ENCODE results near the gene CCT8.
"Not testable (repeated sequence)": the region's sequence is repeated elsewhere in the genome, so short reads cannot be mapped to it uniquely, and the experiment has no call there.

Gene CCT8

DNA sequence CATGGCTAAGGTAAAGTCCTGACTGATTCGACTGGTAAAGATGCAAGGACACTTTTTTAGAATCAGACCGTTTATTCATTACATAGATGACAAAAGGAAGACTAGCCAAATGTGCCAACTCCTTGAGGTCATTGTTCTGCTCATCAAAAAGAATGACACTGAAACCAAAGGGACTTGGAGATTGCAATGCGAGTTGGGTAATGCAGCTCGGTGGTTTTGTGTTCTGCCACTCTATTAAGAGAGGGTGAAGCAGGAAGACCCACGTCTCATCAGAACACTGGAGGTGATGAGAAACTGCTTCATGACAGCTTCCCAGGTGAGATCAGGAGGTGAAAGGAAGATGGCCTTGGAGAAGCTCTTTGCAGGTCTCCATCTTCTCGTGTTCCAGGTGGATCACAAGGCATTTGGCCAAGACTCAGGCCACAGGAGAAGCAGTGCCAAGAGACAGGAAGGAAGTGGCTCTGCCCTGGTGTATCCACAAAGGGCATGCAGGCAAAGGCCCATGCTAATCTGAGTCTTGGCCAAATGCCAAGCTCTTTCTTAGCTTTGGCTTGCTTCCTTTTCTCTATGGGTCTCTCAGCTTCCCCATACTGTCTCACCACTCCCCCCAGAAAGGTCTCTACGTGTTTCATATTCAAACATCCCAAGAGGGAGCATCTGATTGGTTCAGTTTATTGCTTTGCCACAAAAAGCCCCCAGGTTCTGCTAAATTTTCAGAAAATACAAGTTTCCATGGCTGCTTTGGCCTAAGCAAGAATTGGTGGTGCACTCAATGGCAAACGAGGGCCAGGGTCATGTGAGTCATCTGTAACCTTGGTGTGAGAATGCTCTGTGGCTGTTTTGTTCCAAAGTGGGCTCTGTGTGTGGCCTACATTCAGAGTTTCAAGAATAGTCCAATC lies 5.7 kb upstream of the CCT8 start:
- in situ Hi-C loops (cut with HindIII; ENCODE audit: low sequenced_read_pairs) = no loop called here

DNA sequence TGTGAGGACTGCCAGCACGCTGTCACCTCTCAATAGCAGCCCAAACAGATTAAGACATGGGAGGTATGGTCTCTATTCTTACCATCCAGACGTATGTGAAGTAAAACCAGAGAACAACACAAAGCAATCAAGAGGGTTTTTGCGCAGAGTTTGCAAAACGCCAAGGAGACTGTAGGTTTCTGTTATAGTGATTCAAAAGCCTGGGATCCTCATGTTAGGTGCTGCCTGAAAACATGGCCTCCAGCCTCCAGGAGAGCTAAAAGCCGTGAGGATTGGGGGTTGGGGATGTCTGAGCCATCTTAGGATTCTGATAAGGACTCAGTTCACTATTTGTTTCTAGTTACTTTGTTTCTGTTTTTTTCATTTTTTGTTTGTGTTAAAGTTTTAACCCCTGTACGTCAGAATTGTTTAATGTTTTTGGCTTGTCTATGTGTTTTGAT lies 4.2 kb upstream of the CCT8 start:
- in situ Hi-C loops (cut with HindIII; ENCODE audit: low sequenced_read_pairs) = no loop called here

DNA sequence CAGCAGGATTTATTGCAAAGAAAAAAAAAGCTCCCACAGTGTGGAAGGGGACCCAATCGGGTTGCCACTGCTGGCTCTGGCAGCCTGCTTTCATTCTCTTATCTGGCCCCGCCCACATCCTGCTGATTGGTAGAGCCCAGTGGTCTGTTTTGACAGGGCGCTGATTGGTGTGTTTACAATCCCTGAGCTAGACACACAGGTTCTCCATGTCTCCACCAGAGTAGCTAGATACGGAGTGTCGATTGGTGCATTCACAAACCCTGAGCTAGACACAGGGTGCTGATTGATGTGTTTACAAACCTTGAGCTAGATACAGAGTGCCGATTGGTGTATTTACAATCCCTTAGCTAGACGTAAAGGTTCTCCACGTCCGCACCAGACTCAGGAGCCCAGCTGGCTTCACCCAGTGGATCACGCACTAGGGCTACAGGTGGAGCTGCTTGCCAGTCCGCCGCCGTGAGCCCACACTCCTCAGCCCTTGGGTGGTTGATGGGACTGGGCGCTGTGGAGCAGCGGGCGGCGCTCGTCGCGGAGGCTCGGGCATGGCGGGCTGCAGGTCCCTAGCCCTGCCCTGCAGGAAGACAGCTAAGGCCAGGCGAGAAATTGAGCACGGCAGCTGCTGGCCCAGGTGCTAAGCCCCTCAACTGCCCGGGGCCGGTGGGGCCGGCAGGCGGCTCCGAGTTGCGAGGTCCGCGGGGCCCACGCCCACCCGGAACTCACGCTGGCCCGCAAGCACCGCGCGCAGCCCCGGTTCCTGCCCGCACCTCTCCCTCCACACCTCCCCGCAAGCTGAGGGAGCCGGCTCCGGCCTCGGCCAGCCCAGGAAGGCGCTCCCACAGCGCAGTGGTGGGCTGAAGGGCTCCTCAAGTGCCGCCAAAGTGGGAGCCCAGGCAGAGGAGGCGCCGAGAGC lies 3.5 kb upstream of the CCT8 start:
- in situ Hi-C loops (cut with HindIII; ENCODE audit: low sequenced_read_pairs) = not testable (repeated sequence)

DNA sequence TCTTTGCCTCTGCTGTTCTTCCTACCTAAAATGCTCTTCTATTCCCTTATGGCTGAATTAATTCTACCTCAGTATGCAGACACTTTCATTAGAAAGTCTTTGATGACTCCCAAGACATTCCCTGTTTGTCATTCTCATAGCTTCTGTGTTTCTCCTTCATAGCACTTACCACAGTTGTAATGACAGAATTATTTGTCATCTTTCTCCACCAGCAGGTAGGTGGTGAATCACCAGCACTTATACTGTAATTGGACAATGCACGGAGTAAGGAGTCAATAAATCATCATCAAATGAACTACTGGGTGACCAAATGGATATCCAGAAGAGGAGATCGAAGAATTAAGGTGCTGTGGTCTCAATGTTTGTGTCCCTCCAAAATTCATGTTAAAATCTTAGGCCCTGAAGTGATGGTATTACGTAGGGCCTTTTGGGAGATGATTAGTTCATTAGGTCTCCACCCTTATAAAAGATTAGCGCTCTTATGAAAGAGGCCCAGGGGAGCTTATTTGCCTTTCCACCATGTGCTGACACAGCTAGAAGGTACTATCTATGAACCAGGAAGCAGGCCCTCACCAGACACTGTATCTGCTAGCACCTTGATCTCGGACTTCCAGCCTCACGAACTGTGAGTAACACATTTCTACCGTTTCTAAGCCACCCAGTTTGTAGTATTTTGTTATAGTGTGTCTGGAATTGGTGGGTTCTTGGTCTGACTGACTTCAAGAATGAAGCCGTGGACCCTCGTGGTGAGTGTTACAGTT lies 2.4 kb upstream of the CCT8 start:
- in situ Hi-C loops (cut with HindIII; ENCODE audit: low sequenced_read_pairs) = no loop called here

- in situ Hi-C loops (cut with HindIII; ENCODE audit: low sequenced_read_pairs) = no loop called here
Observed at GRCh38 chr21:29074783-29075182, 1.3 kb upstream of the CCT8 start.

DNA sequence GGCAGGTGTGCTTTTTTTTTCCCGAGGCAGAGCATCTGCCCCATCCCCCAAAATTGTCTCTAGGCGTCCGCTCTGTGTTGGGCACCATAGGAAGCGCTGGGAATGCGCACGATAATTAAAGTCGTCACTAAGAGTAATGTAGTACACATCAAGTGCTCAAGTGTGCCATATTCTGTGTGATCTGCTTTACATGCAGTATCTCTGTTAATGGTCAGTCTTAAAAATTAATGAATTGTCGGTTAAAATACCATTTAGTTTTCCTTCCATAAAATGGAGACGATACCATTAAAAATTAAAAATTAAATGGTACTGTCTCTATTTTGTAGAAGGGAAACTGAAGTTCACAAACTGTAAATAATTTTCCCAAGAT lies 544 bp upstream of the CCT8 start:
- in situ Hi-C loops (cut with HindIII; ENCODE audit: low sequenced_read_pairs) = no loop called here

GRCh38 chr21:29072873-29073221 lies 601 bp downstream of the CCT8 start:
- in situ Hi-C loops (cut with HindIII; ENCODE audit: low sequenced_read_pairs) = no loop called here

GRCh38 chr21:29064850-29065481 lies 8.5 kb downstream of the CCT8 start:
- in situ Hi-C loops (cut with HindIII; ENCODE audit: low sequenced_read_pairs) = no loop called here

- in situ Hi-C loops (cut with HindIII; ENCODE audit: low sequenced_read_pairs) = no loop called here
Observed at GRCh38 chr21:29056538-29057050, 16.9 kb downstream of the CCT8 start.

- in situ Hi-C loops (cut with HindIII; ENCODE audit: low sequenced_read_pairs) = no loop called here
Observed at GRCh38 chr21:29056005-29056404, 17.4 kb downstream of the CCT8 start.

- in situ Hi-C loops (cut with HindIII; ENCODE audit: low sequenced_read_pairs) = no loop called here
Observed at GRCh38 chr21:29055080-29055479, 18.4 kb downstream of the CCT8 start.

GRCh38 chr21:29053656-29054055 lies 19.8 kb downstream of the CCT8 start:
- in situ Hi-C loops (cut with HindIII; ENCODE audit: low sequenced_read_pairs) = no loop called here

DNA sequence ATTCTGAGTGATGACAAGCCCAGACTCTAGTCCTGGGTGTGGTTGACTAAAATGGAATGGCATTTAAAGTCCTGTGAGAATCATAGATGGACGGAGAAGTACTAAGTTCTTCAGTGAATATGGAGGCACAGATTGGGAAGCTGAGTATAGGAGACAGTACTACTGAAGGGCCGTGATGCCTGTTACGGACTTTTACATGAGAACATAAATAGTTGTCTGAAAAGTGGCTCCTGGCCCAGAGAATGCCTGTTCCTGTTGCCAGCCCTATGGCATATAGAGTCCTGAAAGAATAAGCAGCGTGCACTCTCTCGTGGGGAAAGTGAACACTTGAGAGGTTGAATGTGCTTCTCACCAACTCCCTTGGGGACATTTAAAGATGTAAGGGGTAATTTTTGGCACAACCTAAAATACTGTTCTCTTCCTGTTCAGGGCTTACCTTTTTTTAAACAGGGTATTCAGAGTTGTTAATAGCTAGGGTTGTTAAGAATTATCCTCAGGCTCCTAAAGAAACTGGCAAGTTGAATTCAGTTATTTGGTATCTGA lies 20.4 kb downstream of the CCT8 start:
- in situ Hi-C loops (cut with HindIII; ENCODE audit: low sequenced_read_pairs) = no loop called here

DNA sequence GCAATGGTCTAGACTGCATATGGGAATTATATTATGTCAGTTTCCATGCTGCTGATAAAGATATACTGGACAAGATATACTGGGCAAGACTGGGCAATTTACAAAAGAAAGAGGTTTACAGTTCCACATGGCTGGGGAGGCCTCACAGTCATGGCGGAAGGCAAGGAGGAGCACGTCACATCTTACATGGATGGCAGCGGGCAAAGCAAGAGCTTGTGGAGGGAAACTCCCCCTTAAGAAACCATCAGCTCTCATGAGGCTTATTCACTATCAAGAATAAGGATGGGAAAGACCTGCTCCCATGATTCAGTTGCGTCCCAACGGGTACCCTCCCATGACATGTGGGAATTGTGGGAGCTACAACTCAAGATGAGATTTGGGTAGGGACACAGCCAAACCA lies 21.2 kb downstream of the CCT8 start:
- in situ Hi-C loops (cut with HindIII; ENCODE audit: low sequenced_read_pairs) = no loop called here

GRCh38 chr21:29034678-29035077 lies 38.8 kb downstream of the CCT8 start:
- in situ Hi-C loops (cut with HindIII; ENCODE audit: low sequenced_read_pairs) = no loop called here

DNA sequence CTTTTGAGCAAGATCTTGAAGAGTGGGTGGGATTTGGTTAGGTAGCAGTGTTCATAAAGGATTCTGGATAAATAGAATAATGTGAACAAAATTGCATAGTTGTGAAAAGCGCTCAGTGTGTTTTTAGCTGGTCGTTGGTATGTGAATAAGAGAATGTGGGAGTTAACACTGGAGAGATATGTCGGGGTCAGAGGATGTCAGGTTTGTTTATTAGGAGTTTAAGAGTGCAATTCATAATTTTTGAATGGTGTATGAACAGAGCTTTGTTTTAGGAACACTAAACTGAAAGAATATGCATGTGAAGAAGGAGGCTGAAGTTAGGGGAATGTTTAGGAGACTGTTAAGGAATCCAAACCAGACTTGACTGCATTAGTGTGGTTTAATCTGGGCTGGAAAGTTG lies 39.6 kb downstream of the CCT8 start:
- in situ Hi-C loops (cut with HindIII; ENCODE audit: low sequenced_read_pairs) = no loop called here

DNA sequence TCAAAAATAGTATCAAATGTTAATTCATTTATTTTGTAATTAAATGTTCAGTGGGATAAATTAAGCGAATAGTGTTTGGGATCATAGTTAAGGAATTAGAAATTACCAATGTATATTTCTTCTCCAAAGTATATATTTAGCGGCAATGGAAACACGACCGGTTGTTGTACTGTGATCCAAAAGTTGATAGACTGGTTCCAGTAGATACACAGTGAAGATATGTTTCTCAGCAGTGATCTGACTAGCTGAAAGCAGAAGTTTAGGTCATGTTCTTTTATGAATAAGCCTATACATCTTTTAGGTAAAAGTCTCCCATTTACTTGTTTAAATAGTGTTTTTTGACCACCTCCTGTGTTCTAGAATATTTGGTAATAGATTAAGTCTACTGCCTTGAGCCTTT lies 40.1 kb downstream of the CCT8 start:
- in situ Hi-C loops (cut with HindIII; ENCODE audit: low sequenced_read_pairs) = no loop called here

GRCh38 chr21:29030909-29031308 lies 42.5 kb downstream of the CCT8 start:
- in situ Hi-C loops (cut with HindIII; ENCODE audit: low sequenced_read_pairs) = no loop called here

DNA sequence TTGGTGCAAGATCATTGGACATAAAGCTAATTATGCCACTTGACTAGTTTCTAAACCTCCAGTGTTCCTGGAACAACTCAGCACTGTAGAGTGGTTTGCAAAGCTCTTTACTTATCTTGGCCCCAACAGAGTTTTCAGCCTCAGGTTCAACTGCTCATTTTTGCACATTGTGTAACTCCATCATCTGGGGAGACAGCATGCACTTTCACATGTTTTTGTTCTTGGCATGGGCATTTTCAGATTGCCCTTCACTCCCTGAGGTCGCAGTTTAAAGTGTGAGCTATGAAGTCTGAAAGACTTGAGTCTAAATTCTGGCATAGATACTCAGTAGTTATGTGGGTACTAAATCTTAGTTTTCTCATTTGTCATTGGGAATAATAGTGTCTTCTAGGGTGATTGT lies 43.9 kb downstream of the CCT8 start:
- in situ Hi-C loops (cut with HindIII; ENCODE audit: low sequenced_read_pairs) = no loop called here

- in situ Hi-C loops (cut with HindIII; ENCODE audit: low sequenced_read_pairs) = no loop called here
Observed at GRCh38 chr21:29025328-29025713, 48.1 kb downstream of the CCT8 start.
